IMR-90 (cell line): ENCODE measurements around the gene SGMS1. TPM values are rescaled to one million over a fixed set of nuclear protein-coding genes. Genes with fewer than 3 reads are reported as not detected.

Experiments used
- ATAC-seq: fragments of 200-7000 bp; cut with Tn5 transposase; 2 replicates; pipeline ENCODE4 v1.9.1; 2020; ENCODE audit warnings: low read depth, mild to moderate bottlenecking, moderate library complexity
- BruUV-seq: library from RNA; stranded (reverse); fragments of 400-500 nt; replicated peaks from 2 replicates; lab custom pipeline; 2021; lab: Mats Ljungman, UMichigan
- CTCF ChIA-PET: fragments of 300-600 bp; formaldehyde crosslinking; extraction: SDS; loops from one replicate; lab custom pipeline; 2021; ENCODE audit warnings: antibody characterized with exemption; lab: Yijun Ruan, JAX
- POLR2A ChIA-PET: fragments of 300-600 bp; sonication (Branson Sonifier 250); formaldehyde crosslinking; loops from one replicate; lab custom pipeline; 2022; ENCODE audit warnings: antibody characterized with exemption; ENCODE audit not compliant: unreplicated experiment; lab: Charles Lee
- DNase-seq: peaks from one replicate; pipeline ENCODE4 v3.0.0; 2013
- H2AFZ ChIP-seq: replicated peaks from 2 replicates; pipeline ENCODE3; 2013; ENCODE audit warnings: low read length, mild to moderate bottlenecking; ENCODE audit not compliant: poor library complexity
- H2AK5ac ChIP-seq: 2 replicates; pipeline ENCODE4 v1.6.1; 2013; ENCODE audit warnings: low read depth, low read length, inconsistent platforms
- H2AK9ac ChIP-seq: replicated peaks from 2 replicates; pipeline ENCODE3; 2013; ENCODE audit warnings: mild to moderate bottlenecking, low read depth, low read length, moderate library complexity; ENCODE audit not compliant: poor library complexity
- H2BK120ac ChIP-seq: 2 replicates; pipeline ENCODE4 v1.6.1; 2013; ENCODE audit warnings: low read depth, low read length, inconsistent platforms
- H2BK15ac ChIP-seq: 3 replicates; pipeline ENCODE4 v1.6.1; 2013; ENCODE audit warnings: low read depth, low read length, inconsistent platforms
- H2BK20ac ChIP-seq: 2 replicates; pipeline ENCODE4 v1.6.1; 2013; ENCODE audit warnings: low read depth, mild to moderate bottlenecking, inconsistent platforms, low read length, moderate library complexity
- H2BK5ac ChIP-seq: 2 replicates; pipeline ENCODE4 v1.6.1; 2013; ENCODE audit warnings: mild to moderate bottlenecking, low read depth, low read length, inconsistent platforms; ENCODE audit not compliant: poor library complexity, severe bottlenecking
- H3K14ac ChIP-seq: replicated peaks from 2 replicates; pipeline ENCODE4 v1.6.1; 2013; ENCODE audit warnings: low read depth, low read length, inconsistent platforms
- H3K18ac ChIP-seq: 2 replicates; pipeline ENCODE4 v1.6.1; 2013; ENCODE audit warnings: low read depth, low read length, control low read depth
- H3K23ac ChIP-seq: 2 replicates; pipeline ENCODE4 v1.6.1; 2013; ENCODE audit warnings: low read depth, low read length, inconsistent platforms
- H3K27ac ChIP-seq: 2 replicates; pipeline ENCODE4 v1.5.1; 2013; ENCODE audit warnings: mild to moderate bottlenecking, control low read depth, low read length; ENCODE audit not compliant: insufficient read depth
- H3K27me3 ChIP-seq: 2 replicates; pipeline ENCODE4 v1.6.1; 2013; ENCODE audit warnings: low read length; ENCODE audit not compliant: control insufficient read depth, insufficient read depth
- H3K36me3 ChIP-seq: 2 replicates; pipeline ENCODE4 v1.6.1; 2013; ENCODE audit warnings: low read length, mixed read lengths; ENCODE audit not compliant: control insufficient read depth, insufficient read depth
- H3K4ac ChIP-seq: 2 replicates; pipeline ENCODE4 v1.6.1; 2013; ENCODE audit warnings: low read depth, low read length, inconsistent platforms
- H3K4me1 ChIP-seq: 2 replicates; pipeline ENCODE4 v1.6.1; 2013; ENCODE audit warnings: low read length, mixed read lengths; ENCODE audit not compliant: control insufficient read depth, insufficient read depth
- H3K4me2 ChIP-seq: 2 replicates; pipeline ENCODE4 v1.6.1; 2013; ENCODE audit warnings: low read depth, mild to moderate bottlenecking, control low read depth, low read length, moderate library complexity
- H3K4me3 ChIP-seq: 2 replicates; pipeline ENCODE4 v1.5.1; 2013; ENCODE audit warnings: low read depth, mild to moderate bottlenecking, control low read depth, low read length, moderate library complexity; ENCODE audit not compliant: insufficient read depth
- H3K56ac ChIP-seq: 2 replicates; pipeline ENCODE4 v1.6.1; 2013; ENCODE audit warnings: low read length, inconsistent platforms; ENCODE audit not compliant: insufficient read depth; ENCODE audit errors: extremely low read depth
- H3K79me1 ChIP-seq, 2 experiments: 2 replicates each; pipeline ENCODE4 v1.6.1; 2013; ENCODE audit warnings: low read length in 2 of 2, inconsistent platforms in 1 of 2, low read depth in 1 of 2
- H3K9ac ChIP-seq: 2 replicates; pipeline ENCODE4 v1.6.1; 2013; ENCODE audit warnings: low read depth, low read length, control low read depth
- H3K9me1 ChIP-seq: 2 replicates; pipeline ENCODE4 v1.6.1; 2013; ENCODE audit warnings: low read length, inconsistent platforms; ENCODE audit not compliant: insufficient read depth
- H3K9me3 ChIP-seq: 2 replicates; pipeline ENCODE4 v1.6.1; 2013; ENCODE audit warnings: low read length; ENCODE audit not compliant: control insufficient read depth, insufficient read depth
- H4K20me1 ChIP-seq: 2 replicates; pipeline ENCODE4 v1.6.1; 2013; ENCODE audit warnings: low read length, inconsistent platforms; ENCODE audit not compliant: insufficient read depth
- H4K5ac ChIP-seq: 2 replicates; pipeline ENCODE4 v1.6.1; 2013; ENCODE audit warnings: mild to moderate bottlenecking, low read depth, low read length, control low read depth
- H4K8ac ChIP-seq, 2 experiments: 2 replicates each; pipeline ENCODE4 v1.6.1; 2013; ENCODE audit warnings: low read depth in 2 of 2, low read length in 2 of 2, control low read depth in 1 of 2, inconsistent platforms in 1 of 2
- H4K91ac ChIP-seq: 2 replicates; pipeline ENCODE4 v1.6.1; 2013; ENCODE audit warnings: low read depth, low read length, inconsistent platforms; ENCODE audit not compliant: insufficient read depth
- CHD1 ChIP-seq: IDR thresholded peaks from 2 replicates; pipeline ENCODE4 v1.6.1; 2012; ENCODE audit warnings: low read depth, low read length, improper control_type of control experiment
- MAZ ChIP-seq: IDR thresholded peaks from 2 replicates; pipeline ENCODE4 v1.6.1; 2012; ENCODE audit warnings: low read depth, mild to moderate bottlenecking, low read length, improper control_type of control experiment, moderate library complexity, borderline replicate concordance
- MXI1 ChIP-seq: IDR thresholded peaks from 2 replicates; pipeline ENCODE4 v1.6.1; 2012; ENCODE audit warnings: low read depth, mild to moderate bottlenecking, low read length, moderate library complexity, borderline replicate concordance
- POLR2A ChIP-seq: IDR thresholded peaks from 2 replicates; pipeline ENCODE4 v1.6.1; 2012; ENCODE audit warnings: mild to moderate bottlenecking, low read depth, low read length
- RFX5 ChIP-seq: IDR thresholded peaks from 2 replicates; pipeline ENCODE4 v1.8.0; 2012; ENCODE audit warnings: low read depth, mild to moderate bottlenecking, low read length, moderate library complexity
- WGBS, 2 experiments: methylation state at CpG; one replicate each; pipeline versions ENCODE4 v1.1.5 to v1.1.7; 2013; ENCODE audit warnings: missing lambda C conversion rate in 2 of 2; ENCODE audit not compliant: insufficient read length in 1 of 2; ENCODE audit errors: extremely low coverage in 2 of 2; 5-methylcytosine and 5-hydroxymethylcytosine counted together
- dilution Hi-C: fragments of 300-500 bp; cut with HindIII; formaldehyde crosslinking; loops from one replicate; pipeline ENCODE4 v1.14.3; 2018; ENCODE audit warnings: low sequenced_read_pairs; ENCODE audit not compliant: unreplicated experiment
- in situ Hi-C: fragments of 300-500 bp; cut with MboI; formaldehyde crosslinking; loops from 3 replicates; pipeline ENCODE4 v1.14.3; 2019; ENCODE audit warnings: low sequenced_read_pairs, inconsistent platforms, mixed read lengths
- intact Hi-C: fragments of 100-400 bp; cut with micrococcal nuclease; formaldehyde crosslinking; loops from 2 replicates; pipeline ENCODE4 v1.10.0; 2022
- polyA plus RNA-seq, 3 experiments: library from polyadenylated mRNA; depleted of rRNA; stranded (reverse); fragments of >200 nt; gene quantifications; 2 replicates each; pipeline ENCODE4 v1.2.3, GENCODE V29; 2012; ENCODE audit warnings: low replicate concordance in 1 of 3
- total RNA-seq: library from RNA; depleted of rRNA; stranded (reverse); fragments of >200 nt; gene quantifications from 2 replicates; pipeline ENCODE4 v1.2.3, GENCODE V29; 2012
- TF ChIP-seq, protein P1 (sequence below): fragments of 150-350 bp; IDR thresholded peaks from 2 replicates; pipeline ENCODE4 v1.6.1; 2017; ENCODE audit warnings: mild to moderate bottlenecking, antibody characterized with exemption, low read length, low read depth
- TF ChIP-seq, protein P2 (sequence below): fragments of 150-350 bp; IDR thresholded peaks from 2 replicates; pipeline ENCODE4 v1.6.1; 2016; ENCODE audit warnings: low read depth, mild to moderate bottlenecking, low read length, moderate library complexity, borderline replicate concordance
- TF ChIP-seq, protein P3 (sequence below): conservative IDR thresholded peaks from 2 replicates; pipeline ENCODE4 v1.5.1; 2012; ENCODE audit warnings: mild to moderate bottlenecking, low read depth, low read length, improper control_type of control experiment

The SGMS1 gene
- total and polyA plus RNA-seq, 2 of the 4 experiments (the other 2 are of a cell fraction): 9.8 to 30.8 TPM

DNA sequence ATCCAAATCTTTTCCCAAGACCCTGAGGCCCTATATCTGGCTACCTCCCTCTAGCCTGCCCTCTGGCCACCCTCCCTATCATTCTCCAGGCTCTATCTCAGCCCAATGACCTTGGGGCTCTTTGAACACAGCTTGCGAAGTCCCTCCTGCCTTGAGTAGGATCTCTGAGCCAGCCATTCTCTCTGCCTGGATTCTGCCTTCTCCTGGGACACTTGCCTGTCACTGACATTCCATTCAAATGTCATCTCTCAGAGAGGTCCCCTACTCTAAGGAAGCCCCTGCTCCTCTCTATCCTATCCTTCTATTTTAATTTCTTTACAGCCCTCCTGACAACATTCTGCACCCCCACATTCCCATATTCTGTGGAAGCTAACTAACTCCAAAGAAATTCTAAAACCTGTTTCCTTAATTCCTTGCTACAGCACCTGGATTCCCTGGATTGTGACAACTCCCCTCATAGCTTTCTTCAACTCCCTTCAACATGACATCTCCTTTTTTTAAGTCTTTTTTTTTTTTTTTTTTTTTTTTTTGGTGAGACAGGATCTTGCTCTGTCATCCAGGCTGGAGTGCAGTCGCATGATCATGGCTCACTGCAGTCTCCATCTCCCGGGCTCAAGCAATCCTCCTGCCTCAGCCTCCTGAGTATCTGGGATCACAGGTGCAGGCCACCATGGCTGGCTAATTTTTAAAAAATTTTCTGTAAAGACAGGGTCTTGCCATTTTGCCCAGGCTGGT lies 291.5 kb downstream of the SGMS1 start:
- Histone ChIP-seq H4K20me1 (no peaks in the 10 kb centered on the region), H3K9me1 (no peaks in the 10 kb centered on the region), H3K9ac (no peak overlapping the region), H3K4me2 (no peak overlapping the region), H3K79me1 (peaks cover 7 to 11% of the 10 kb centered on the region in 2 experiments; a peak in 3 of 4 replicates), H2BK120ac (no peak overlapping the region), H2BK20ac (no peak overlapping the region), H4K5ac (no peak overlapping the region), H3K4me3 (no peak overlapping the region), H3K9me3 (no peaks in the 10 kb centered on the region), H3K27me3 (no peaks in the 10 kb centered on the region), H2BK15ac (no peak overlapping the region), H2BK5ac (no peak overlapping the region), H3K56ac (no peak overlapping the region), H3K4ac (no peak overlapping the region), H2AK9ac (no peak overlapping the region), H2AFZ (no peak overlapping the region), H3K4me1 (no peaks in the 10 kb centered on the region), H4K8ac (no peak overlapping the region), H3K36me3 (peaks cover 2% of the 10 kb centered on the region; the same call in 1 of the 2 replicates), H3K23ac (no peak overlapping the region), H4K91ac (no peak overlapping the region), H3K27ac (no peak overlapping the region), H3K18ac (no peak overlapping the region), H2AK5ac (no peak overlapping the region), H3K14ac (no peak overlapping the region)
- DNase-seq (no peak), ATAC-seq (no peak)
- ChIA-PET CTCF (interaction anchor here (0.6 to 0.7 kb wide), 2 partner anchors 288 to 659 kb away, joined by 3 to 6 read pairs; no protein-coding TSS in a partner anchor), POLR2A (no interaction called here)
- intact Hi-C loops (no loop called here), dilution Hi-C loops (no loop called here), in situ Hi-C loops (no loop called here)
- TF ChIP-seq, protein P1, sequence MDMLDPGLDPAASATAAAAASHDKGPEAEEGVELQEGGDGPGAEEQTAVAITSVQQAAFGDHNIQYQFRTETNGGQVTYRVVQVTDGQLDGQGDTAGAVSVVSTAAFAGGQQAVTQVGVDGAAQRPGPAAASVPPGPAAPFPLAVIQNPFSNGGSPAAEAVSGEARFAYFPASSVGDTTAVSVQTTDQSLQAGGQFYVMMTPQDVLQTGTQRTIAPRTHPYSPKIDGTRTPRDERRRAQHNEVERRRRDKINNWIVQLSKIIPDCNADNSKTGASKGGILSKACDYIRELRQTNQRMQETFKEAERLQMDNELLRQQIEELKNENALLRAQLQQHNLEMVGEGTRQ: no peak
- TF ChIP-seq MAZ: no peak
- TF ChIP-seq, protein P2, sequence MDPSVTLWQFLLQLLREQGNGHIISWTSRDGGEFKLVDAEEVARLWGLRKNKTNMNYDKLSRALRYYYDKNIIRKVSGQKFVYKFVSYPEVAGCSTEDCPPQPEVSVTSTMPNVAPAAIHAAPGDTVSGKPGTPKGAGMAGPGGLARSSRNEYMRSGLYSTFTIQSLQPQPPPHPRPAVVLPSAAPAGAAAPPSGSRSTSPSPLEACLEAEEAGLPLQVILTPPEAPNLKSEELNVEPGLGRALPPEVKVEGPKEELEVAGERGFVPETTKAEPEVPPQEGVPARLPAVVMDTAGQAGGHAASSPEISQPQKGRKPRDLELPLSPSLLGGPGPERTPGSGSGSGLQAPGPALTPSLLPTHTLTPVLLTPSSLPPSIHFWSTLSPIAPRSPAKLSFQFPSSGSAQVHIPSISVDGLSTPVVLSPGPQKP: no peak
- TF ChIP-seq, protein P3, sequence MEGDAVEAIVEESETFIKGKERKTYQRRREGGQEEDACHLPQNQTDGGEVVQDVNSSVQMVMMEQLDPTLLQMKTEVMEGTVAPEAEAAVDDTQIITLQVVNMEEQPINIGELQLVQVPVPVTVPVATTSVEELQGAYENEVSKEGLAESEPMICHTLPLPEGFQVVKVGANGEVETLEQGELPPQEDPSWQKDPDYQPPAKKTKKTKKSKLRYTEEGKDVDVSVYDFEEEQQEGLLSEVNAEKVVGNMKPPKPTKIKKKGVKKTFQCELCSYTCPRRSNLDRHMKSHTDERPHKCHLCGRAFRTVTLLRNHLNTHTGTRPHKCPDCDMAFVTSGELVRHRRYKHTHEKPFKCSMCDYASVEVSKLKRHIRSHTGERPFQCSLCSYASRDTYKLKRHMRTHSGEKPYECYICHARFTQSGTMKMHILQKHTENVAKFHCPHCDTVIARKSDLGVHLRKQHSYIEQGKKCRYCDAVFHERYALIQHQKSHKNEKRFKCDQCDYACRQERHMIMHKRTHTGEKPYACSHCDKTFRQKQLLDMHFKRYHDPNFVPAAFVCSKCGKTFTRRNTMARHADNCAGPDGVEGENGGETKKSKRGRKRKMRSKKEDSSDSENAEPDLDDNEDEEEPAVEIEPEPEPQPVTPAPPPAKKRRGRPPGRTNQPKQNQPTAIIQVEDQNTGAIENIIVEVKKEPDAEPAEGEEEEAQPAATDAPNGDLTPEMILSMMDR: no peak
- TF ChIP-seq CHD1: no peak
- TF ChIP-seq RFX5: no peak
- TF ChIP-seq POLR2A: no peak
- no peak for TF ChIP-seq MXI1
- no TSS peak for BruUV-seq
- WGBS, 2 experiments: 100% methylated on average over 3 of the region's 3 CpGs; no CpG with 5 or more reads in 1 of the 2 experiments
